Activated naive CD4-positive, alpha-beta T cell treated with anti-CD3 and anti-CD28 coated beads, Interleukin-2, amount 50 U/mL, for 72 hours (primary cell): ENCODE results near the gene CAMTA2. TPM values are rescaled to one million over a fixed set of nuclear protein-coding genes. Genes with fewer than 3 reads are reported as not detected.
"Not testable (repeated sequence)": the region's sequence is repeated elsewhere in the genome, so short reads cannot be mapped to it uniquely, and the experiment has no call there.

Experiments used
- ATAC-seq, 2 donors: fragments of 150-1000 bp; cut with Tn5 transposase; 2 replicates each; pipeline ENCODE4 v1.10.0; 2021; ENCODE audit warnings: mild to moderate bottlenecking in 2 of 2, moderate library complexity in 2 of 2
- DNase-seq, 2 donors: peaks; one replicate each; pipeline ENCODE4 v3.0.0; 2021 to 2022; ENCODE audit warnings: low spot score in 2 of 2
- H3K27ac Mint-ChIP-seq, 2 donors: one replicate each; pipeline ENCODE4 v1.8.0; 2022; ENCODE audit warnings: mild to moderate bottlenecking in 2 of 2, mixed read lengths in 2 of 2
- H3K36me3 Mint-ChIP-seq, 2 donors: one replicate each; pipeline ENCODE4 v1.8.0; 2022; ENCODE audit warnings: mixed read lengths in 2 of 2
- H3K9me3 Mint-ChIP-seq, 2 donors: one replicate each; pipeline ENCODE4 v1.8.0; 2022; ENCODE audit warnings: mixed read lengths in 2 of 2
- total RNA-seq, 2 donors: library from RNA; stranded (reverse); gene quantifications; one replicate each; pipeline ENCODE4 v1.2.3, GENCODE V29; 2022

Gene CAMTA2, protein sequence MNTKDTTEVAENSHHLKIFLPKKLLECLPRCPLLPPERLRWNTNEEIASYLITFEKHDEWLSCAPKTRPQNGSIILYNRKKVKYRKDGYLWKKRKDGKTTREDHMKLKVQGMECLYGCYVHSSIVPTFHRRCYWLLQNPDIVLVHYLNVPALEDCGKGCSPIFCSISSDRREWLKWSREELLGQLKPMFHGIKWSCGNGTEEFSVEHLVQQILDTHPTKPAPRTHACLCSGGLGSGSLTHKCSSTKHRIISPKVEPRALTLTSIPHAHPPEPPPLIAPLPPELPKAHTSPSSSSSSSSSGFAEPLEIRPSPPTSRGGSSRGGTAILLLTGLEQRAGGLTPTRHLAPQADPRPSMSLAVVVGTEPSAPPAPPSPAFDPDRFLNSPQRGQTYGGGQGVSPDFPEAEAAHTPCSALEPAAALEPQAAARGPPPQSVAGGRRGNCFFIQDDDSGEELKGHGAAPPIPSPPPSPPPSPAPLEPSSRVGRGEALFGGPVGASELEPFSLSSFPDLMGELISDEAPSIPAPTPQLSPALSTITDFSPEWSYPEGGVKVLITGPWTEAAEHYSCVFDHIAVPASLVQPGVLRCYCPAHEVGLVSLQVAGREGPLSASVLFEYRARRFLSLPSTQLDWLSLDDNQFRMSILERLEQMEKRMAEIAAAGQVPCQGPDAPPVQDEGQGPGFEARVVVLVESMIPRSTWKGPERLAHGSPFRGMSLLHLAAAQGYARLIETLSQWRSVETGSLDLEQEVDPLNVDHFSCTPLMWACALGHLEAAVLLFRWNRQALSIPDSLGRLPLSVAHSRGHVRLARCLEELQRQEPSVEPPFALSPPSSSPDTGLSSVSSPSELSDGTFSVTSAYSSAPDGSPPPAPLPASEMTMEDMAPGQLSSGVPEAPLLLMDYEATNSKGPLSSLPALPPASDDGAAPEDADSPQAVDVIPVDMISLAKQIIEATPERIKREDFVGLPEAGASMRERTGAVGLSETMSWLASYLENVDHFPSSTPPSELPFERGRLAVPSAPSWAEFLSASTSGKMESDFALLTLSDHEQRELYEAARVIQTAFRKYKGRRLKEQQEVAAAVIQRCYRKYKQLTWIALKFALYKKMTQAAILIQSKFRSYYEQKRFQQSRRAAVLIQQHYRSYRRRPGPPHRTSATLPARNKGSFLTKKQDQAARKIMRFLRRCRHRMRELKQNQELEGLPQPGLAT
- 10 to 100 TPM; 66.2 to 82.3 TPM for total RNA-seq

DNA sequence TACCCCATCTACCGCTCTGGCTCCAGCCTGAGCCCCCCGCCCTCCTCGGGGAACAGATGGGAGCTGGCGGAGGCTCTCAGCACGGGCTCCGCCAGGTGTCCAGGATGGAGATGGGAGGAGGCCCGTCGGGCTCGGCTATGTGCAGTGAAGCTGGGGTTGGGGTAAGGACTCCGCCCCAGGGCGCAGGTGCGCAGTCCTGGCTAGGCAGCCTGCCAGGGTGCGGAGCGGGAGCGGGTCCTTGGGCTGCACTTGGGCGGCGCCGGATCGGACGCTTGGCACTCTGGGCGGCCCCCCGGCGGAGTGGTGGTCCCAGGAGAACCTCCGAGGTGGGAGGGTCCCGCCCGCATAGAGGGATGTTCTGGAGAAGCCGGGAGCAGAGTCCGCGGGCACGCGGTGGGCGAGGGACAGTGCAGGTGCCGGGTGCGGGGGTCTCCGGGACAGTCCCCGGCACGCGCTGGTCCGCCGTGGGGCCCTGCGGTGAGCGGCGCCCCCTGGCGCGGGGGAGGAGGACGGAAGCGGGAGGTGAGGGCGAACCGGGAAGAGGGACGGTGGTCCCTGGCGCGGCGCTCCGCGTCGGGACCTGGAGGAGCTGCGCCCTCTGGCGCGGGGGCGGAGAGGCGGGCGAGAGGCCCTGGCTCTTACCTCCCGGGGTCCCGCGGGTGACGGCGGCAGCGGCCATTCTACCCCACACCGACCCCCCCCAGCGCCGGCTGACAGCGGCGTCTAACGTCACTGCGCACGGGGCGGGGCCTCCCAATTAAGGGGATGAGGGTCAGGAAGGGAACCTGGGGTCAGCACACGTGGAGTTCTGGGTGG lies at the start of gene CAMTA2:
Gene CAMTA2, minus strand, starts transcription at position 725 of the 816 bp plus-strand sequence. CDS start 1,453 bp downstream, outside the sequence.
- peak; percentile 92 to 95 for ATAC-seq

GRCh38 chr17:5035315-5035714 lies 47.8 kb upstream of the CAMTA2 start, which contains the start of gene SLC52A1:
SLC52A1 (minus strand) TSS chr17:5035426; CDS start chr17:5034606, 820 bp downstream.
- no peak for ATAC-seq
- Mint-ChIP-seq H3K9me3 (no peaks in the 10 kb centered on the region), H3K36me3 (no peaks in the 10 kb centered on the region), H3K27ac (no peak within 1 kb of the TSS)
- DNase-seq = no peak

More for the DNA sequence above, at the start of gene CAMTA2:
- Mint-ChIP-seq H3K27ac (peak within 1 kb of the TSS; percentile 91 to 97), H3K36me3 (peaks cover 5 to 12% of the 10 kb centered on the region in 2 donors), H3K9me3 (no peaks in the 10 kb centered on the region)
- DNase-seq = peak; percentile 85 to 88

DNA sequence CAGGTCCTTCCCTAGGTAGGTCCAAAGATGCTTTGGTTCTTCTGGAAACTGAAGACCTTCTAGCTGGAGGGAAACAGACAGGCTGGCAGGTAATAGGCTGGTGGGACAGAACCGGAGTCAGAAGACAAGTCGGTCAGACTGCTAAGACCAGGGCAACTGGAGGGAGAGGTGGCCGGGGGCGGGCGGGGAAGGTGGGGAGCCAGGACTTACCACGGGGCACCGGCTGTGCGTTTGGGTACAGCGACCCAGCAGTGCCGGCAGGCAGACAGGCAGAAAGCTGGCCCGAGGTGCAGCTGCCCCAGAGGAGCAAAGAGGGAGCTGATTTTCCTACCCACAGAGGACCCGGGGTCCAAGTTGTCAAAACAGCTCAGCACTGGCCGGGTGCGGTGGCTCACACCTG lies 47.2 kb upstream of the CAMTA2 start:
- Mint-ChIP-seq H3K36me3 (no peaks in the 10 kb centered on the region), H3K9me3 (no peaks in the 10 kb centered on the region), H3K27ac (no peak overlapping the region)
- ATAC-seq (no peak), DNase-seq (no peak)

GRCh38 chr17:5034063-5034462 lies 46.6 kb upstream of the CAMTA2 start:
- H3K9me3 Mint-ChIP-seq = no peaks in the 10 kb centered on the region
- DNase-seq = no peak
- no peak overlapping the region for H3K27ac Mint-ChIP-seq
- ATAC-seq = no peak
- no peaks in the 10 kb centered on the region for H3K36me3 Mint-ChIP-seq

GRCh38 chr17:5033352-5034015 lies 46.0 kb upstream of the CAMTA2 start:
- DNase-seq (no peak), ATAC-seq (no peak)
- Mint-ChIP-seq H3K27ac (no peak overlapping the region), H3K9me3 (no peaks in the 10 kb centered on the region), H3K36me3 (no peaks in the 10 kb centered on the region)

DNA sequence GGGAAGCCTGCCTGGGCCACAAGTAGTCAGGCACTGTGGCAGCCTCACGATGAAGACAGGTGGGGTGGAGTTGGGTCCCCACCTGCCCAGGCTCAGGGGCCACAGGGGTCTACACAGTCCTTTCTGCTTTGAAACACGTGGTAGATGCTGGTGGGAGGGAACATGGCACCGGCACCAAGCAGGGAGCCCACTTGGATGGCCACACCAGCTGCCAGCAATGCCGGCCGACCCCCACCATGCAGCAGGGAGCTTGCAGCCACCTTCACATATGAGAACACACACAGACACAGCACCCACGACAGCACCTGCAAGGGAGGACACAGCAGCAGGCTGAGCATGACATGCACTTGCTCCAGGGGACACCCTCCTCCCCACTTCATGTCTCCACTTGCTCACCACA lies 45.4 kb upstream of the CAMTA2 start:
- Mint-ChIP-seq H3K9me3 (no peaks in the 10 kb centered on the region), H3K27ac (no peak overlapping the region), H3K36me3 (no peaks in the 10 kb centered on the region)
- ATAC-seq (no peak), DNase-seq (no peak)

- H3K27ac Mint-ChIP-seq = peak overlapping the region; percentile 82 to 88
- ATAC-seq (peak; percentile 87 to 91), DNase-seq (peak; percentile 82 to 87)
- no peaks in the 10 kb centered on the region for H3K36me3 Mint-ChIP-seq
- no peaks in the 10 kb centered on the region for H3K9me3 Mint-ChIP-seq
Measured at GRCh38 chr17:5031365-5032082, 44.0 kb upstream of the CAMTA2 start.

GRCh38 chr17:5030168-5030567 lies 42.7 kb upstream of the CAMTA2 start:
- H3K9me3 Mint-ChIP-seq, ATAC-seq, DNase-seq, H3K36me3 Mint-ChIP-seq, H3K27ac Mint-ChIP-seq: not testable (repeated sequence)

- no peak overlapping the region for H3K27ac Mint-ChIP-seq
- no peaks in the 10 kb centered on the region for H3K9me3 Mint-ChIP-seq
- no peak for DNase-seq
- ATAC-seq = no peak
- H3K36me3 Mint-ChIP-seq = no peaks in the 10 kb centered on the region
Measured at GRCh38 chr17:5027916-5028315, 40.4 kb upstream of the CAMTA2 start.

- ATAC-seq = no peak
- DNase-seq = no peak
- Mint-ChIP-seq H3K9me3 (no peaks in the 10 kb centered on the region), H3K27ac (no peak overlapping the region), H3K36me3 (no peaks in the 10 kb centered on the region)
Measured at GRCh38 chr17:5027299-5027698, 39.8 kb upstream of the CAMTA2 start.

- ATAC-seq = no peak
- H3K9me3 Mint-ChIP-seq = no peaks in the 10 kb centered on the region
- H3K36me3 Mint-ChIP-seq = peaks cover 0 to 8% of the 10 kb centered on the region in 2 donors
- no peak for DNase-seq
- peak overlapping the region in 1 of 2 donors; percentile 32 for H3K27ac Mint-ChIP-seq
Measured at GRCh38 chr17:5024604-5025003, 37.1 kb upstream of the CAMTA2 start.

GRCh38 chr17:5023588-5024147 lies 36.2 kb upstream of the CAMTA2 start:
- Mint-ChIP-seq H3K9me3 (no peaks in the 10 kb centered on the region), H3K36me3 (peaks cover 0 to 8% of the 10 kb centered on the region in 2 donors), H3K27ac (no peak overlapping the region)
- ATAC-seq (no peak), DNase-seq (no peak)

GRCh38 chr17:5022171-5022711 lies 34.8 kb upstream of the CAMTA2 start:
- no peak overlapping the region for H3K27ac Mint-ChIP-seq
- ATAC-seq = no peak
- no peak for DNase-seq
- H3K9me3 Mint-ChIP-seq = no peaks in the 10 kb centered on the region
- H3K36me3 Mint-ChIP-seq = peaks cover 0 to 8% of the 10 kb centered on the region in 2 donors

GRCh38 chr17:5020502-5021023 lies 33.1 kb upstream of the CAMTA2 start:
- DNase-seq = no peak
- Mint-ChIP-seq H3K27ac (no peak overlapping the region), H3K9me3 (no peaks in the 10 kb centered on the region), H3K36me3 (peaks cover 0 to 8% of the 10 kb centered on the region in 2 donors)
- ATAC-seq = no peak
